Loucy (cell line): Measurements from ENCODE around the gene CIB4.

ENCODE experiments used
- H2AFZ ChIP-seq: fragments of 200-600 bp; sonication (generic); 2 replicates; pipeline ENCODE4 v1.6.0; 2016; ENCODE audit warnings: antibody characterized with exemption, mild to moderate bottlenecking, low read length, moderate library complexity
- H3F3A ChIP-seq: fragments of 200-600 bp; 2 replicates; pipeline ENCODE4 v1.6.0; 2016; ENCODE audit warnings: antibody characterized with exemption, low read depth, mild to moderate bottlenecking
- H3K27me3 ChIP-seq: fragments of 200-600 bp; sonication (generic); 2 replicates; pipeline ENCODE4 v1.6.1; 2014; ENCODE audit warnings: low read length, mild to moderate bottlenecking; ENCODE audit not compliant: insufficient read depth, poor library complexity, severe bottlenecking
- H3K36me3 ChIP-seq: fragments of 200-600 bp; sonication (generic); 2 replicates; pipeline ENCODE4 v1.6.1; 2016; ENCODE audit warnings: low read length; ENCODE audit not compliant: insufficient read depth
- H3K4me1 ChIP-seq: fragments of 200-600 bp; sonication (generic); 2 replicates; pipeline ENCODE4 v1.5.1; 2014; ENCODE audit warnings: low read length, mild to moderate bottlenecking; ENCODE audit not compliant: insufficient read depth, poor library complexity, severe bottlenecking
- H3K4me2 ChIP-seq: fragments of 200-600 bp; sonication (generic); 2 replicates; pipeline ENCODE4 v1.6.0; 2014; ENCODE audit warnings: antibody characterized with exemption, low read length, low read depth, mild to moderate bottlenecking; ENCODE audit not compliant: poor library complexity, severe bottlenecking
- H3K4me3 ChIP-seq: fragments of 200-600 bp; sonication (generic); 2 replicates; pipeline ENCODE4 v1.5.1; 2014; ENCODE audit warnings: low read length, mild to moderate bottlenecking, mixed read lengths; ENCODE audit not compliant: poor library complexity, severe bottlenecking
- H3K79me2 ChIP-seq: fragments of 200-600 bp; sonication (generic); 2 replicates; pipeline ENCODE4 v1.6.1; 2014; ENCODE audit warnings: low read length; ENCODE audit not compliant: insufficient read depth
- H3K9ac ChIP-seq: fragments of 200-600 bp; sonication (generic); 2 replicates; pipeline ENCODE4 v1.6.0; 2014; ENCODE audit warnings: mild to moderate bottlenecking, low read depth, low read length, moderate library complexity; ENCODE audit not compliant: poor library complexity, severe bottlenecking
- H3K9me2 ChIP-seq: fragments of 200-600 bp; sonication (generic); replicated peaks from 2 replicates; pipeline ENCODE4 v1.6.1; 2016; ENCODE audit warnings: low read depth, low read length, mixed read lengths
- H3K9me3 ChIP-seq: fragments of 200-600 bp; sonication (generic); 2 replicates; pipeline ENCODE4 v1.6.1; 2014; ENCODE audit warnings: mild to moderate bottlenecking, antibody characterized with exemption, low read length, low read depth; ENCODE audit not compliant: insufficient read depth
- H4K20me1 ChIP-seq: fragments of 200-600 bp; sonication (generic); 2 replicates; pipeline ENCODE4 v1.6.0; 2014; ENCODE audit warnings: antibody characterized with exemption, low read length, mild to moderate bottlenecking; ENCODE audit not compliant: insufficient read depth, poor library complexity, severe bottlenecking
- EZH2phosphoT487 ChIP-seq: fragments of 200-600 bp; IDR thresholded peaks from 2 replicates; pipeline ENCODE4 v1.6.1; 2018; ENCODE audit warnings: antibody characterized with exemption, mild to moderate bottlenecking, moderate library complexity, borderline replicate concordance
- TF ChIP-seq, protein P1 (sequence below): fragments of 200-600 bp; sonication (generic); conservative IDR thresholded peaks from 2 replicates; pipeline ENCODE4 v1.5.1; 2014; ENCODE audit warnings: mild to moderate bottlenecking, antibody characterized with exemption, low read length

Gene CIB4

GRCh38 chr2:26605195-26605998, 35.8 kb downstream of the CIB4 start:
- H3K9me3 ChIP-seq = no peaks in the 10 kb centered on the region
- no peak for TF ChIP-seq EZH2phosphoT487
- TF ChIP-seq, protein P1, sequence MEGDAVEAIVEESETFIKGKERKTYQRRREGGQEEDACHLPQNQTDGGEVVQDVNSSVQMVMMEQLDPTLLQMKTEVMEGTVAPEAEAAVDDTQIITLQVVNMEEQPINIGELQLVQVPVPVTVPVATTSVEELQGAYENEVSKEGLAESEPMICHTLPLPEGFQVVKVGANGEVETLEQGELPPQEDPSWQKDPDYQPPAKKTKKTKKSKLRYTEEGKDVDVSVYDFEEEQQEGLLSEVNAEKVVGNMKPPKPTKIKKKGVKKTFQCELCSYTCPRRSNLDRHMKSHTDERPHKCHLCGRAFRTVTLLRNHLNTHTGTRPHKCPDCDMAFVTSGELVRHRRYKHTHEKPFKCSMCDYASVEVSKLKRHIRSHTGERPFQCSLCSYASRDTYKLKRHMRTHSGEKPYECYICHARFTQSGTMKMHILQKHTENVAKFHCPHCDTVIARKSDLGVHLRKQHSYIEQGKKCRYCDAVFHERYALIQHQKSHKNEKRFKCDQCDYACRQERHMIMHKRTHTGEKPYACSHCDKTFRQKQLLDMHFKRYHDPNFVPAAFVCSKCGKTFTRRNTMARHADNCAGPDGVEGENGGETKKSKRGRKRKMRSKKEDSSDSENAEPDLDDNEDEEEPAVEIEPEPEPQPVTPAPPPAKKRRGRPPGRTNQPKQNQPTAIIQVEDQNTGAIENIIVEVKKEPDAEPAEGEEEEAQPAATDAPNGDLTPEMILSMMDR = peak; percentile 98
- no peak overlapping the region for H3K4me3 ChIP-seq
- no peaks in the 10 kb centered on the region for H3K79me2 ChIP-seq
- no peaks in the 10 kb centered on the region for H3K36me3 ChIP-seq
- H3F3A ChIP-seq = no peaks in the 10 kb centered on the region
- H3K4me1 ChIP-seq = no peaks in the 10 kb centered on the region
- no peaks in the 10 kb centered on the region for H3K9me2 ChIP-seq
- H3K4me2 ChIP-seq = no peak overlapping the region
- no peak overlapping the region for H3K9ac ChIP-seq
- H4K20me1 ChIP-seq = no peaks in the 10 kb centered on the region
- no peaks in the 10 kb centered on the region for H3K27me3 ChIP-seq
- no peak overlapping the region for H2AFZ ChIP-seq

DNA sequence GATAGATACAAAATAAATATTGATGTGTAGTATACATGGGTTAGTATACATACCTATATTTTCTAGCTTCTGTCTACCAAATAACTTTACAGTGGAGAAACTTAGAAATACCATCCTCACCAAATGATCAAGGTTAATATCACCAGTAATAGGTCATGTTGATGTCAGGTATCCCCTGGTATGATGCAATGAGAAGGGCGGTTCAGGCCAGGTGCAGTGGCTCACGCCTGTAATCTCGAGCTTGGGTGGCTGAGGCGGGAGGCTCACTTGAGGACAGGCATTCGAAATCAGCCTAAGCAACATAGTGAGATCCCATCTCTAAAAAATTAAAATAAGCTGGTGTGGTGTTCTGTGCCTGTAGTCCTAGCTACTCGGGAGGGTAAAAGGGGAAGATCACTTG, 38.6 kb downstream of the CIB4 start:
- no peak overlapping the region for H3K9ac ChIP-seq
- H2AFZ ChIP-seq = no peak overlapping the region
- no peak for TF ChIP-seq EZH2phosphoT487
- TF ChIP-seq, protein P1 = no peak
- no peak overlapping the region for H3K4me3 ChIP-seq
- H3K79me2 ChIP-seq = no peaks in the 10 kb centered on the region
- H3K4me2 ChIP-seq = no peak overlapping the region
- H3K9me2 ChIP-seq = no peaks in the 10 kb centered on the region
- peaks cover 11% of the 10 kb centered on the region for H3K4me1 ChIP-seq
- no peaks in the 10 kb centered on the region for H3K9me3 ChIP-seq
- H3K36me3 ChIP-seq = no peaks in the 10 kb centered on the region
- H3K27me3 ChIP-seq = no peaks in the 10 kb centered on the region
- H3F3A ChIP-seq = no peaks in the 10 kb centered on the region
- H4K20me1 ChIP-seq = no peaks in the 10 kb centered on the region

- no peaks in the 10 kb centered on the region for H3K79me2 ChIP-seq
- H3K9ac ChIP-seq = no peak overlapping the region
- H3K9me2 ChIP-seq = no peaks in the 10 kb centered on the region
- no peak for TF ChIP-seq EZH2phosphoT487
- TF ChIP-seq, protein P1 = no peak
- H3K4me1 ChIP-seq = peaks cover 18% of the 10 kb centered on the region
- H3K4me3 ChIP-seq = no peak overlapping the region
- peak overlapping the region; percentile 77; the same call in 1 of the 2 replicates for H2AFZ ChIP-seq
- peak overlapping the region; percentile 33 for H3K4me2 ChIP-seq
- H3K36me3 ChIP-seq = no peaks in the 10 kb centered on the region
- no peaks in the 10 kb centered on the region for H3F3A ChIP-seq
- no peaks in the 10 kb centered on the region for H3K9me3 ChIP-seq
- no peaks in the 10 kb centered on the region for H3K27me3 ChIP-seq
- no peaks in the 10 kb centered on the region for H4K20me1 ChIP-seq
These were observed 41.8 kb downstream of the CIB4 start for GRCh38 chr2:26599387-26599786.
